Sigmoid colon (tissue), 7 donors: ENCODE data around the gene ZNF362. TPM values are rescaled to one million over a fixed set of nuclear protein-coding genes. Genes with fewer than 3 reads are reported as not detected.

Experiments used
- DNase-seq: peaks from one replicate; pipeline ENCODE4 v3.0.0-alpha.2; 2019
- H3K27ac ChIP-seq, 4 donors: fragments of 200-600 bp; sonication (generic); one replicate each; pipeline ENCODE4 v1.5.1; 2016 to 2019; ENCODE audit warnings: mild to moderate bottlenecking in 1 of 4
- H3K27me3 ChIP-seq, 3 donors: fragments of 200-600 bp; sonication (generic); one replicate each; pipeline ENCODE4 v1.5.1; 2019; ENCODE audit warnings: mild to moderate bottlenecking in 1 of 3
- H3K36me3 ChIP-seq, 4 donors: fragments of 200-600 bp; sonication (generic); one replicate each; pipeline ENCODE4 v1.5.1; 2016 to 2019
- H3K4me1 ChIP-seq, 4 donors: fragments of 200-600 bp; sonication (generic); one replicate each; pipeline ENCODE4 v1.5.1; 2017 to 2019
- H3K4me3 ChIP-seq, 4 donors: fragments of 200-600 bp; sonication (generic); one replicate each; pipeline ENCODE4 v1.5.1; 2017 to 2019; ENCODE audit warnings: mild to moderate bottlenecking in 2 of 4, moderate library complexity in 1 of 4
- H3K9me3 ChIP-seq, 4 donors: fragments of 200-600 bp in 3 of 4; sonication (generic) in 3 of 4; one replicate each; pipeline versions ENCODE4 v1.5.1 to v1.6.1; 2013 to 2019
- CTCF ChIP-seq, 4 experiments: fragments of 450-650 bp in 3 of 4; fragments of 200-600 bp in 1 of 4; IDR thresholded peaks; one replicate each; pipeline ENCODE4 v1.5.1; 2016 to 2019; ENCODE audit warnings: antibody characterized with exemption in 4 of 4, mild to moderate bottlenecking in 3 of 4, moderate library complexity in 2 of 4
- EP300 ChIP-seq, 4 donors: sonication (generic); formaldehyde crosslinking; IDR thresholded peaks; one replicate each; pipeline ENCODE4 v1.6.1; 2017; ENCODE audit warnings: antibody characterized with exemption in 4 of 4
- POLR2A ChIP-seq, 2 donors: fragments of 450-650 bp; IDR thresholded peaks; one replicate each; pipeline ENCODE4 v1.6.1; 2016; ENCODE audit warnings: antibody characterized with exemption in 2 of 2, mild to moderate bottlenecking in 2 of 2, moderate library complexity in 2 of 2
- POLR2AphosphoS5 ChIP-seq, 4 donors: sonication (generic); formaldehyde crosslinking; IDR thresholded peaks; one replicate each; pipeline ENCODE4 v1.6.1; 2017; ENCODE audit warnings: antibody characterized with exemption in 4 of 4
- WGBS, 2 donors: extraction: QIAGEN DNeasy Blood & Tissue Kit; methylation state at CpG; one replicate each; pipeline ENCODE4 v1.1.7; 2013; 5-methylcytosine and 5-hydroxymethylcytosine counted together
- intact Hi-C: fragments of 100-400 bp; cut with DNase I; formaldehyde crosslinking; loops from one replicate; pipeline ENCODE4 v1.15.1; 2023
- polyA plus RNA-seq, 3 donors: library from polyadenylated mRNA; stranded (reverse); fragments of 200-250 nt; gene quantifications; one replicate each; pipeline ENCODE4 v1.2.3, GENCODE V29; 2013
- total RNA-seq, 4 donors: library from RNA; depleted of rRNA; stranded (reverse); fragments of >200 nt; gene quantifications; one replicate each; pipeline ENCODE4 v1.1.0, GENCODE V29; 2016
- donor health status: healthy with polysubstance abuse.
- donor health status: Bipolar disorder and iron deficiency.
- donor health status: healthy.

Gene ZNF362
- total and polyA plus RNA-seq, 7 donors = 3.5 to 18.8 (median 11.2) TPM

DNA sequence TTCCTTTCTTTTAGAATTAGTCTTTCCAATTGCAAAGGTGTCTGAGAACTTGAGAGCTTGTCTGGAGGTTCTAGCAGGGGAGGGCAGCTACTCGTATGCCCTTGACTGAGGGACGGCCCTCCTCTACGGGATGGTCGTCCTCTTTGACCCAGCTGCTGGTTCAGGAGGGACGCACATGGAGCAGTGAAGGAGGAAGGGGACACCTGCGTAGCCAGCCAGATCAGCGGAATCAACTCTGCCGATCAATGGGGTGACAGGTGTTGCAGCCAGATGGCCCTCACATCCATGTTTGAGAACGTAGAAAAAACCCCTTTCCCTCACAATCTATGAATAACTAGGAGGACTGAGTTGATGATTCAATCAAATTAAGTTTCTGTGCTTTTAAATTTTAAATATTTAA, 80.3 kb downstream of the ZNF362 start:
- Histone ChIP-seq H3K9me3 (no peaks in the 10 kb centered on the region), H3K27ac (peak overlapping the region; percentile 56 to 100 (median 98)), H3K27me3 (no peaks in the 10 kb centered on the region), H3K4me1 (peaks cover 0 to 100% (median 99%) of the 10 kb centered on the region in 4 donors), H3K36me3 (peaks cover 7 to 25% (median 14%) of the 10 kb centered on the region in 4 donors), H3K4me3 (no peak overlapping the region)
- intact Hi-C loops = no loop called here
- DNase-seq = no peak
- WGBS, 2 donors = 72 to 89% methylated on average over 9 of the region's 9 CpGs
- TF ChIP-seq POLR2A (IDR thresholded peaks at IDR 0.05) (no peak), EP300 (IDR thresholded peaks at IDR 0.05) (no peak), POLR2AphosphoS5 (IDR thresholded peaks at IDR 0.05) (no peak)

GRCh38 chr1:33337441-33337840, 81.1 kb downstream of the ZNF362 start:
- H3K4me3 ChIP-seq = no peak overlapping the region
- no peaks in the 10 kb centered on the region for H3K27me3 ChIP-seq
- peak overlapping the region; percentile 79 to 100 (median 98) for H3K27ac ChIP-seq
- H3K36me3 ChIP-seq = peaks cover 0 to 16% (median 5%) of the 10 kb centered on the region in 4 donors
- intact Hi-C loops = no loop called here
- H3K9me3 ChIP-seq = no peaks in the 10 kb centered on the region
- 80 to 95% methylated on average over 6 of the region's 6 CpGs for WGBS, 2 donors
- TF ChIP-seq EP300 (IDR thresholded peaks at IDR 0.05) = no peak
- no peak for TF ChIP-seq POLR2A (IDR thresholded peaks at IDR 0.05)
- TF ChIP-seq POLR2AphosphoS5 (IDR thresholded peaks at IDR 0.05) = no peak
- TF ChIP-seq CTCF (IDR thresholded peaks at IDR 0.05) = no peak
- H3K4me1 ChIP-seq = peaks cover 0 to 100% (median 99%) of the 10 kb centered on the region in 4 donors
- no peak for DNase-seq

DNA sequence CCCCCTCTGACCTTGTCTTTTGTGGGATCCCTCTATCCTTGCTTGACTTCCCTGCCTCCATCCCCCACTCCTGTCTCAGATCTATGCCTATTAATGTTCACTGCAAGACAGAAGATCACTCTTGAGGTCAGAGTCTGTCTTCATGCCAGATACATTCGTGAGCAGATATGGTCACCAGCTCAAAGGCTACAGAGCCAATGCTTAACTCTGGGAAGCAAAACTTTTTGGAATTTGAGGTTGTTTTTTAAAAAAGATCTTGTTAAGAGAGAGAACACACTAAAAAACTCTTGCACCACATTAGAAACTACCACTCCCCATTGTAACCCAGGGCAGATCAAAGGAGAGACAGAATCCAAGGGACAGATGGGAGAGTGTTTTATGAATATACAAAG, 81.8 kb downstream of the ZNF362 start:
- intact Hi-C loops = no loop called here
- Histone ChIP-seq H3K27me3 (no peaks in the 10 kb centered on the region), H3K4me3 (peak overlapping the region in 1 of 4 donors; percentile 4), H3K36me3 (peaks cover 0 to 14% (median 2%) of the 10 kb centered on the region in 4 donors), H3K27ac (peak overlapping the region; percentile 79 to 100 (median 98)), H3K9me3 (no peaks in the 10 kb centered on the region), H3K4me1 (peaks cover 0 to 100% (median 99%) of the 10 kb centered on the region in 4 donors)
- 34 to 43% methylated on average over 1 of the region's 1 CpG for WGBS, 2 donors
- TF ChIP-seq POLR2A (IDR thresholded peaks at IDR 0.05) = no peak
- no peak for TF ChIP-seq CTCF (IDR thresholded peaks at IDR 0.05)
- TF ChIP-seq POLR2AphosphoS5 (IDR thresholded peaks at IDR 0.05) = peak in 1 of 4 donors; percentile 3
- no peak for TF ChIP-seq EP300 (IDR thresholded peaks at IDR 0.05)
- DNase-seq = peak; percentile 70

DNA sequence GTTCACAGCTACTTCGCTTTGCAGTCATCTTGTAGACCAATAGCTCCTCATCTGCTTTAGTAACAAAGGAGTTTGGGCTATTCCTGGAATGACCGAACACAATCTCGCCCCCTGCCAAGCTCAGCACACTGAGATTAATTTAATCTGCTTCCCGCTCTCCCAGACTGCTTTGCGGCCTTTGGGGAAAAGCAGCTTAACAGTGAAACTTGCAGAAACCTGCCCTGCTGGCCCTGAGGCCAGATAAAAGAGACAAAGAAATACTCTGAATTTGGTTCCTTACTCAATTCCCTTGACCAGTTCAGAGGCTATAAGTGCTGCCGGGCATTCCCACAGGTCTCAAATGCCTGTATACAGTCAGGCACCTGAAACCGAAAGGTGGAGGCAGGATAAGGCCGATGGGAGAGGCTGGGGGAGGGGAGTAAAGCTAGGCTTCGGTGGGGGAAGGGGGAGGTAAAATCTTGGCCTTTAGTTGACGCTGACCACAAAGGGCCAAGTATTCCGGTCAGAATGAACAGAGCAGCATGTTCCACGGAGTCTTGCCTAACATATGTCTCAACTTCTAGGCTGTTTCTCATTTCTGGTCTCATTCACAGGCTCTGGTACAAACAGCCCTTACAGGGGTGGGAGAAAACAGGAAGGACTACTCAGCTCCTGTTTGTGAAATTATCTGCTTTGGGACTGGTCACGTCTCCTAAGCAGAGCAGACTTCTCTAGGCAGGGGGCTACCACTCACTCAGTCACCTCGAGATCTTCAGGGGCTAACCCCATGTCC, 82.3 kb downstream of the ZNF362 start:
- no peaks in the 10 kb centered on the region for H3K9me3 ChIP-seq
- TF ChIP-seq EP300 (IDR thresholded peaks at IDR 0.05) (peak in 3 of 4 donors; percentile 73 to 91 (median 78)), CTCF (IDR thresholded peaks at IDR 0.05) (no peak), POLR2A (IDR thresholded peaks at IDR 0.05) (peak in 1 of 2 donors; percentile 31), POLR2AphosphoS5 (IDR thresholded peaks at IDR 0.05) (peak; percentile 69 to 88 (median 81))
- 61 to 66% methylated on average over 14 of the region's 14 CpGs for WGBS, 2 donors
- intact Hi-C loops = no loop called here
- peaks cover 0 to 100% (median 99%) of the 10 kb centered on the region in 4 donors for H3K4me1 ChIP-seq
- DNase-seq = peak; percentile 89
- H3K27ac ChIP-seq = peak overlapping the region; percentile 79 to 100 (median 98)
- peaks cover 0 to 10% (median 0%) of the 10 kb centered on the region in 4 donors for H3K36me3 ChIP-seq
- no peaks in the 10 kb centered on the region for H3K27me3 ChIP-seq
- peak overlapping the region in 2 of 4 donors; percentile 4 to 12 for H3K4me3 ChIP-seq

DNA sequence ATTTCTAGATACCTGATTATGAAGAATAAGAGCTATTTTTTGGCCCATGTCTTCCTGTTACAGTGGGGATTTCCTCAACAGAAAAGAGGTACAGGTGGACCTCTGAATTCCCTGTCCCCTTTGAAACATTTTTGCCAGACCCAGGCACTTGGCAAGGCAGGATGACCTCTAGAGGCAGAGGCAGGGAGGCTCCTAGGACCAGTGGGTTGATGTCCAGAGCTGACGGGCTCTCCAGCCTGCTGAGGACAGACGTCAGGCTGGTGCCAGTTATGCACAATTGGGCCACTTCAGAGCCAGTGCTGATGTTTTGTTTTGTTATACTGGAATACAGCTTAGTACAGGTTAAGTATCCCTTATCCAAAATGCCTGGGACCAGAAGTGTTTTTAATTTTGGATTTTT, 83.1 kb downstream of the ZNF362 start:
- WGBS, 2 donors = 72 to 75% methylated on average over 2 of the region's 2 CpGs
- Histone ChIP-seq H3K4me3 (peak overlapping the region in 2 of 4 donors; percentile 0 to 12), H3K4me1 (peaks cover 0 to 100% (median 99%) of the 10 kb centered on the region in 4 donors), H3K27ac (peak overlapping the region; percentile 79 to 100 (median 98)), H3K36me3 (peaks cover 0 to 10% (median 0%) of the 10 kb centered on the region in 4 donors), H3K27me3 (no peaks in the 10 kb centered on the region), H3K9me3 (no peaks in the 10 kb centered on the region)
- TF ChIP-seq POLR2A (IDR thresholded peaks at IDR 0.05) = no peak
- TF ChIP-seq POLR2AphosphoS5 (IDR thresholded peaks at IDR 0.05) = no peak
- TF ChIP-seq EP300 (IDR thresholded peaks at IDR 0.05) = no peak
- no peak for TF ChIP-seq CTCF (IDR thresholded peaks at IDR 0.05)
- intact Hi-C loops = no loop called here
- peak; percentile 74 for DNase-seq
